Myocyte (in vitro differentiated cells): ENCODE measurements around the gene PCSK2. TPM values are rescaled to one million over a fixed set of nuclear protein-coding genes. Genes with fewer than 3 reads are reported as not detected.

Experiments used
- DNase-seq: peaks from one replicate; pipeline ENCODE4 v3.0.0-alpha.2; 2012; ENCODE audit warnings: low read depth
- total RNA-seq: library from RNA; depleted of rRNA; stranded (reverse); fragments of >200 nt; gene quantifications from 2 replicates; pipeline ENCODE4 v1.2.3, GENCODE V29; 2014

The PCSK2 gene
- total RNA-seq, 1 donor from 2014 or later = 0.35 TPM

GRCh38 chr20:17503301-17504065, 276.6 kb downstream of the PCSK2 start:
- no peak for DNase-seq

DNA sequence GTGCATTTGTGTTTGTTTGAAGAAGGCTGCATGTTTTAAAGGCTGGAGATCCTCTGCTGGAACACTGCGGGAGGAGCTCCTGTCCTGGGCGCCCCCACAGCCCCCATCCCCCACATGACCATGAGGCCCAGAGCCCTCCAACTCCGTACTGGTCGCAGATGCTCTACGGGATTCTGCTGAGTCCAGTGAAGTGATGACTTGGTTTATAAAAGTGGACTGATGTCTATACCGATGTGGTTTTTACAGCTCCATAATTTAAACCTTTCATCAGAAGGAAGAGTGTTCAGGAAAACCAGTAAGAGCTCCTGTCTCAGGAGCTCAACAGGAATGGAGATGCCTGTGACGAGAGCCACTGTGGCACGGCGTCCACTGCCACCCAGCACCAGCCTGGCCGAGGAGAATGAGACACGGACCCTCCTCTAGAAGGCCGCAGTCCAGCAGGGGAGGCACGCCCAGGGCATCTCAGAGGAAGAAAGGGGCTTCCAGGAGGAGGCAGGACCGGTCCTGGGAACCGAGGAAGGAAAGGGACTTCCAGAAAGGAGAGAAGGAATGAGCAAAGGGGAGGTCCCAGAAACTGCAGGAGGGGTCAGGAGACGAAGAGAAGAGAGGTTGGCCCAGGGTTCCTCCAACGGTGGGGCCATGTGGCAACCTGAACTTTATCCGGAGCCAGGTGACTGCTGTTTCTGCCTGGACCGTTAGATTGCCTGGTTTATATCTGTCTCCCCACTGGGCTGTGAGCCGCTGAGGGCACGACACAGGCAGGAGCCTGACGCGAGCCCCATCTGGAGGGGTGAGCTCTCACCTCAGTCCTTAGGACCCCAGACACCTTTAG, 277.4 kb downstream of the PCSK2 start:
- no peak for DNase-seq

GRCh38 chr20:17504898-17505635, 278.2 kb downstream of the PCSK2 start:
- peak; percentile 65 for DNase-seq

GRCh38 chr20:17505636-17506517, 279.0 kb downstream of the PCSK2 start:
- DNase-seq = no peak

DNA sequence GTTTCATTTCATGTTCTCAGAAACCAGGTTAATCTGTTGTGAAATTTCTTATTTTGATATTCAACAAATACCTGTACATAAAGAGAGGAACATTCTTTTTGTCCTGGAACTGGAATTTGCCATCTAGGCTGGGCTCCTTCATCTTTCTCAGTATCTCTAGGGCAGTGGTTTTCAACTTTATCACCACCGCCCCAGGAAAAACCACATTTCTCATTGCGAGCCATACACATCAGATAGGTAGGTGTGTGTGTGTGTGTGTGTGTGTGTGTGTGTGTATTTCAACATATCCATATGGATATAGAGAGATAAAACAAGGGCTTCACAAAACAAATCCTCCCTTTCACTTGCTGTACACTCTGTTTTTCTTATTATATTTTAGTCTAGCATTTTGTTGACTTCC, 280.2 kb downstream of the PCSK2 start:
- DNase-seq = no peak

- DNase-seq = no peak
These were observed 280.7 kb downstream of the PCSK2 start for GRCh38 chr20:17507531-17507930.

GRCh38 chr20:17508756-17509155, 281.9 kb downstream of the PCSK2 start:
- DNase-seq = no peak

GRCh38 chr20:17510548-17510947, 283.7 kb downstream of the PCSK2 start:
- DNase-seq = no peak

- no peak for DNase-seq
These were observed 284.6 kb downstream of the PCSK2 start for GRCh38 chr20:17511401-17511800.

GRCh38 chr20:17513939-17514338, 287.1 kb downstream of the PCSK2 start:
- DNase-seq = no peak

GRCh38 chr20:17515053-17515452, 288.2 kb downstream of the PCSK2 start:
- no peak for DNase-seq

DNA sequence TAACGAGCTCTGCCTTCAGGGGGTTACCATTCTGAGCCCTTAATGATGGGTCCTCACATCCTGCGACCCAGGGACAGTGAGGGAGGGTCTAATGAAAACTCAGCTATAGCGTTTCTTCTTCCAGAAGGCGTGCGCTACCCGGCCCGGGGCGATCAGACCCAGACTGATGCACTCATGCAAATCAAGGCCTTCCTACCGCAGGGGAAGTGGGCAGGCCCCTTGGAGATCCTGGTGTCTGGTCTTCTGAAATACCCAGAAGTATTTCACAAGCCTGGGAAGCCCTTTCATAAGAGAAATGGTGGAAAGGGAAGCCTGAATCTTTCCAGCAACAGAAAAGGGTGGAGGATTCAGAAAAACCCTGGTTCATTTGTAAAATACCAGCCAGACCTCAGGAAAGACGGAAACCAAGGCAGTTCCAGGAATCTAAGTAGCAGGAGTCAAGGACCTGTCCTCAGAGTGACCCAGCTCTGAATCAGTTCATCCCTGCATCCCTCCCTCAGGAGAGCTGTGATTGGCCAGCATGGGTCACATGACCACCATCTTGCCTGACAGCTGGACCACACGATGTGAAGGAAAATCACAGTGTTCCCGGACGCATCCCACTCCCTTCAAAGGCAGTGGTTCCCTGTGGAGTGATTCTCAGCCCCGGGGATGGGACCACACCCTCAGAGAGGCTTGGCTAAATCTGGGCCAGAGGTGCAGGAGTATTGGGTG, 291.7 kb downstream of the PCSK2 start:
- DNase-seq = no peak

- no peak for DNase-seq
These were observed 292.9 kb downstream of the PCSK2 start for GRCh38 chr20:17519606-17520285.

GRCh38 chr20:17520583-17520982, 293.7 kb downstream of the PCSK2 start:
- DNase-seq = no peak

DNA sequence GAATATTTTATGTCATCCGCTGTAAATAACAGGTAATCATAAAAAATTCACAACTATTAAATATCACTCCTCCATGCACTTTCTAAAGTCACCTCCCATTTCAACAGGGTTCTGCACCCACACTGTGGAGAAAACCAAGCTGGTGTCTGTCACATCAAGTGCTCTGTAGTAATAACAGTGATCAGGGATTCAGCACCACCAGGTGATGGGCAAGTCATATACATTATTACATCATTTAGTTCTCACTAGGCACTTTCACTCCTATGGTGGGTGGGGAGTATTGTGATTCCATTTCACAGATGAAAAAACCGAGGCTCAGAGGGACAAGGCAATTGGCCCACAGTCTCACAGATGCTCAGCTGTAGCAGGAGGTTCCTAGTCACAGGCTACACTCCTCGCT, 295.7 kb downstream of the PCSK2 start:
- DNase-seq = no peak

DNA sequence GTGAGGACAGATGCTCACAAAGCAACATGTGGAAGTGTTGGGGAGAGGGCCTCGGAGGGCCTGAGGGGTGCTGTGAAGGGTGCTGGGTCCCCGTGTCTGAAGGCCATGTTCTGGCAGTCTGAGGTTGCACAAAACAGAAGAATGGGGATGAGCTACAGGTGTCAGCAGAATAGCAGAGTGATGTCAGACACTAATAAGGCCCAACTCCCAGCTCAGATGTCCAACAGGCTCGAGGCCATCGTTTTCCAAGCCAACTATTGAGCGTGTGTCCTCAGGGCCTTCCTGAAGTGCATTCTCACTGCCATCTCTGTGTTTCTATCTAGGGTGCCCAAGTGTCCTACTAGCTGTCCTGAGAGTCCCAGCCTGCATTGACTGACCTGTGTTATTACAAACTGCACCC, 296.5 kb downstream of the PCSK2 start:
- DNase-seq = no peak

GRCh38 chr20:17524560-17524959, 297.7 kb downstream of the PCSK2 start:
- DNase-seq = no peak

GRCh38 chr20:17525132-17525531, 298.3 kb downstream of the PCSK2 start:
- no peak for DNase-seq

- no peak for DNase-seq
These were observed 298.8 kb downstream of the PCSK2 start for GRCh38 chr20:17525650-17526049.

DNA sequence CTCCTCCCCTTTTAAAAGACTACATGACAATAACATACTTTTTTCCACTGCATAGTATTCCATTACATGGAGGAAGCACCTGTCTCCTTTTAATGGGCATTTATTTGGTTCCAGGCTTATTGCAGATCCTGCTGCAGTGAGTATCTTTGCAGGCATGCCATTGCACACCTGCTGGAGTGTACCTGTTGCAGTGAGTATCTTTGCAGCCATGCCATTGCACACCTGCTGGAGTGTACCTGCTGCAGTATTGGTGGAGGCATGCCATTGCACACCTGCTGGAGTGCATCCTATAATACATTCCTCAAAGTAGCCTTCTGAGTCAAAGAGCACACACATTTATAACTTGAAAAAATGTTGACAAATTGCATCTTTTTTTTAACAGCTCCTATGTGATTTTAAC, 302.7 kb downstream of the PCSK2 start:
- DNase-seq = no peak
